DOHH2 (cell line): ENCODE data around the gene CD2AP.

Experiments used
- H3F3A ChIP-seq: fragments of 200-600 bp; sonication (generic), shearing (Covaris generic); 2 replicates; pipeline ENCODE4 v1.6.0; 2016; ENCODE audit warnings: antibody characterized with exemption, mild to moderate bottlenecking; ENCODE audit not compliant: control insufficient read depth, insufficient read depth
- H3K27ac ChIP-seq: fragments of 200-600 bp; sonication (generic); 2 replicates; pipeline ENCODE4 v1.5.1; 2014; ENCODE audit warnings: low read depth, mild to moderate bottlenecking, low read length, moderate library complexity
- H3K27me3 ChIP-seq: fragments of 200-600 bp; sonication (generic); 2 replicates; pipeline ENCODE4 v1.6.1; 2014; ENCODE audit warnings: mild to moderate bottlenecking, low read length, mixed read lengths; ENCODE audit not compliant: control insufficient read depth
- H3K36me3 ChIP-seq: fragments of 200-600 bp; sonication (generic); 2 replicates; pipeline ENCODE4 v1.6.1; 2014; ENCODE audit warnings: mild to moderate bottlenecking, low read length, moderate library complexity, mixed read lengths; ENCODE audit not compliant: control insufficient read depth
- H3K4me1 ChIP-seq: fragments of 200-600 bp; sonication (generic); 2 replicates; pipeline ENCODE4 v1.6.1; 2014; ENCODE audit warnings: mild to moderate bottlenecking, low read length, mixed read lengths; ENCODE audit not compliant: control insufficient read depth
- H3K4me2 ChIP-seq: fragments of 200-600 bp; sonication (generic); 2 replicates; pipeline ENCODE4 v1.6.0; 2014; ENCODE audit warnings: mild to moderate bottlenecking, low read length, moderate library complexity
- H3K4me3 ChIP-seq: fragments of 200-600 bp; sonication (generic); 2 replicates; pipeline ENCODE4 v1.5.1; 2014; ENCODE audit warnings: mild to moderate bottlenecking, low read length, mixed read lengths
- H3K79me2 ChIP-seq: fragments of 200-600 bp; sonication (generic); 2 replicates; pipeline ENCODE4 v1.6.1; 2014; ENCODE audit warnings: mild to moderate bottlenecking, low read length, mixed read lengths; ENCODE audit not compliant: control insufficient read depth
- H3K9me2 ChIP-seq: fragments of 200-600 bp; sonication (generic); replicated peaks from 2 replicates; pipeline ENCODE4 v1.6.1; 2014; ENCODE audit warnings: mild to moderate bottlenecking, low read length, mixed read lengths; ENCODE audit not compliant: control insufficient read depth
- H3K9me3 ChIP-seq: fragments of 200-600 bp; sonication (generic); 2 replicates; pipeline ENCODE4 v1.6.1; 2014; ENCODE audit warnings: antibody characterized with exemption, low read length, mixed read lengths; ENCODE audit not compliant: control insufficient read depth, insufficient read depth
- H4K20me1 ChIP-seq: fragments of 200-600 bp; sonication (generic); 2 replicates; pipeline ENCODE4 v1.6.0; 2014; ENCODE audit warnings: low read depth, mild to moderate bottlenecking, antibody characterized with exemption, low read length, moderate library complexity; ENCODE audit not compliant: control insufficient read depth, insufficient read depth
- CTCF ChIP-seq: fragments of 200-600 bp; sonication (generic); IDR thresholded peaks from one replicate; pipeline ENCODE4 v1.5.1; 2014; ENCODE audit warnings: antibody characterized with exemption, mild to moderate bottlenecking, low read depth, low read length; ENCODE audit not compliant: poor library complexity, severe bottlenecking
- EZH2phosphoT487 ChIP-seq: fragments of 200-600 bp; sonication (generic); IDR thresholded peaks from 2 replicates; pipeline ENCODE4 v1.6.1; 2017; ENCODE audit warnings: borderline replicate concordance, mild to moderate bottlenecking, antibody characterized with exemption, low read length, moderate library complexity, mixed read lengths

The CD2AP gene

GRCh38 chr6:47485083-47485482 lies 7.5 kb downstream of the CD2AP start:
- Histone ChIP-seq H3K4me2 (no peak overlapping the region), H3K4me1 (peaks cover 50% of the 10 kb centered on the region)

GRCh38 chr6:47485491-47486135 lies 8.0 kb downstream of the CD2AP start:
- no peak for TF ChIP-seq CTCF
- TF ChIP-seq EZH2phosphoT487, result no peak
- H3K27me3 ChIP-seq, result no peaks in the 10 kb centered on the region
- peaks cover 50% of the 10 kb centered on the region for H3K4me1 ChIP-seq
- no peak overlapping the region for H3K4me2 ChIP-seq
- H3K9me2 ChIP-seq, result no peaks in the 10 kb centered on the region
- no peaks in the 10 kb centered on the region for H3K9me3 ChIP-seq
- peaks cover 100% of the 10 kb centered on the region for H3K79me2 ChIP-seq
- H3K4me3 ChIP-seq, result no peak overlapping the region
- peaks cover 8% of the 10 kb centered on the region for H3K36me3 ChIP-seq
- H3K27ac ChIP-seq, result no peak overlapping the region
- H4K20me1 ChIP-seq, result peaks cover 28% of the 10 kb centered on the region; the same call in 1 of the 2 replicates
- 0 out of 2 replicates have a peak, but pooled peaks cover 2% of the 10 kb centered on the region for H3F3A ChIP-seq

More at GRCh38 chr6:47485083-47485482, 7.5 kb downstream of the CD2AP start:
- H3K79me2 ChIP-seq, result peaks cover 100% of the 10 kb centered on the region
- H3K4me3 ChIP-seq, result no peak overlapping the region
- no peaks in the 10 kb centered on the region for H3K27me3 ChIP-seq
- TF ChIP-seq EZH2phosphoT487 (no peak), CTCF (no peak)
- no peaks in the 10 kb centered on the region for H3K9me3 ChIP-seq
- 0 out of 2 replicates have a peak, but pooled peaks cover 2% of the 10 kb centered on the region for H3F3A ChIP-seq
- peaks cover 8% of the 10 kb centered on the region for H3K36me3 ChIP-seq
- H3K27ac ChIP-seq, result no peak overlapping the region
- peaks cover 28% of the 10 kb centered on the region; the same call in 1 of the 2 replicates for H4K20me1 ChIP-seq
- no peaks in the 10 kb centered on the region for H3K9me2 ChIP-seq

- H3K79me2 ChIP-seq, result peaks cover 100% of the 10 kb centered on the region
- H3K4me2 ChIP-seq, result no peak overlapping the region
- H3K9me3 ChIP-seq, result no peaks in the 10 kb centered on the region
- H3K27ac ChIP-seq, result no peak overlapping the region
- no peaks in the 10 kb centered on the region for H3K27me3 ChIP-seq
- H3F3A ChIP-seq, result no peaks in the 10 kb centered on the region
- H3K4me1 ChIP-seq, result peaks cover 22% of the 10 kb centered on the region
- TF ChIP-seq CTCF (no peak), EZH2phosphoT487 (no peak)
- no peaks in the 10 kb centered on the region for H3K9me2 ChIP-seq
- H4K20me1 ChIP-seq, result peaks cover 25% of the 10 kb centered on the region; the same call in 1 of the 2 replicates
- peaks cover 7% of the 10 kb centered on the region for H3K36me3 ChIP-seq
- no peak overlapping the region for H3K4me3 ChIP-seq
Measured at GRCh38 chr6:47489995-47490394, 12.4 kb downstream of the CD2AP start.
